ENCODE measurements around the gene ZC3H11A. TPM values are rescaled to one million over a fixed set of nuclear protein-coding genes. Genes with fewer than 3 reads are reported as not detected.

Gene ZC3H11A
- total and polyA plus RNA-seq, 2 of the 13 experiments (the other 11 are each of a cell fraction or from before 2014, with no cell fraction given): 56.9 to 59.7 TPM

GRCh38 chr1:203795441-203796235 lies at the start of gene ZC3H11A, which contains the start of gene ZBED6 (continued):
- peak; percentile 24; the same call in 1 of the 2 replicates for TF ChIP-seq SKIL (CRISPR knock-in tag; IDR thresholded peaks at IDR 0.05; ENCODE audit: borderline replicate concordance)
- no peak for TF ChIP-seq ZNF512B (CRISPR knock-in tag; IDR thresholded peaks at IDR 0.05; ENCODE audit: borderline replicate concordance)
- no peak for TF ChIP-seq ZSCAN25 (CRISPR knock-in tag; IDR thresholded peaks at IDR 0.05)
- TF ChIP-seq ZNF792 (CRISPR knock-in tag; IDR thresholded peaks at IDR 0.05): peak; percentile 76
- no peak for TF ChIP-seq NCOA5 (CRISPR knock-in tag; IDR thresholded peaks at IDR 0.05)
- no peak for TF ChIP-seq ZNF280B (CRISPR knock-in tag; IDR thresholded peaks at IDR 0.05; ENCODE audit: borderline replicate concordance)
- no peak for TF ChIP-seq ZNF367 (CRISPR knock-in tag; IDR thresholded peaks at IDR 0.05; ENCODE audit: borderline replicate concordance)
- TF ChIP-seq CREM (IDR thresholded peaks at IDR 0.05): peak; percentile 92
- no peak for TF ChIP-seq CREM (CRISPR knock-in tag; IDR thresholded peaks at IDR 0.05)
- TF ChIP-seq ZNF30 (CRISPR knock-in tag; IDR thresholded peaks at IDR 0.05): no peak
- no peak for TF ChIP-seq HMG20A (CRISPR knock-in tag; IDR thresholded peaks at IDR 0.05; ENCODE audit: borderline replicate concordance)
- TF ChIP-seq ATF4 (CRISPR knock-in tag; IDR thresholded peaks at IDR 0.05): no peak
- peak; percentile 83; the same call in 1 of the 2 replicates for TF ChIP-seq THAP9 (CRISPR knock-in tag; IDR thresholded peaks at IDR 0.05; ENCODE audit: borderline replicate concordance)
- peak; percentile 81 for TF ChIP-seq KMT2B (CRISPR knock-in tag; IDR thresholded peaks at IDR 0.05)
- TF ChIP-seq ZNF10 (CRISPR knock-in tag; IDR thresholded peaks at IDR 0.05; ENCODE audit: borderline replicate concordance, low read depth): no peak
- TF ChIP-seq ZNF788 (CRISPR knock-in tag; IDR thresholded peaks at IDR 0.05; ENCODE audit: borderline replicate concordance): peak; percentile 80; the same call in 1 of the 2 replicates
- no peak for TF ChIP-seq STAT5B (CRISPR knock-in tag; IDR thresholded peaks at IDR 0.05)
